RPMI7951 (cell line): ENCODE data around the gene MRM2. TPM values are rescaled to one million over a fixed set of nuclear protein-coding genes. Genes with fewer than 3 reads are reported as not detected.

Experiments
- DNase-seq: peaks from one replicate; pipeline ENCODE4 v3.0.0-alpha.2; 2012; ENCODE audit warnings: low read depth
- total RNA-seq: library from RNA; depleted of rRNA; stranded (reverse); fragments of >200 nt; shearing (Covaris generic); gene quantifications from 2 replicates; pipeline ENCODE4 v1.2.3, GENCODE V29; 2014

MRM2 gene
- total RNA-seq, 1 experiment from 2014 or later, result 36.8 TPM

DNA sequence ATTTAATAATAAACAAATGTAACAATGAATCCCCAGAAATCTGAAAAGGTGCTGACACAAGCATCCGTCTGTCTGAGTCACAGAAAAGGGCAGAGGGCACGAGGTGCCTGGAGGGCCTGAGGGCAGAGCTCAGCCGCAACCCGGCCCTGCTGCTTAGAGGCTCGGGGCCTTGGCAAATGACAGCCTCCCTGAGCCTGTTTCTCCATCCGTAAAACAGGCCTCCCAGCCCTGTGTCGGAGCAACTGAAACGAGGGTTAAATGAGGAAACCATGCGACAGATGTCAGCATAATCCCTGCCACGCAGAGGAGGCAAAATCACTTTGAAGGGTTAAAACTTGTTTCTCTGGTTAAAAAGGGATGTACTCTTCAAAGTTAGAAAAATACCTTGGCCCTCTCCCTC, 24.9 kb upstream of the MRM2 start:
- DNase-seq, result peak; percentile 86

DNA sequence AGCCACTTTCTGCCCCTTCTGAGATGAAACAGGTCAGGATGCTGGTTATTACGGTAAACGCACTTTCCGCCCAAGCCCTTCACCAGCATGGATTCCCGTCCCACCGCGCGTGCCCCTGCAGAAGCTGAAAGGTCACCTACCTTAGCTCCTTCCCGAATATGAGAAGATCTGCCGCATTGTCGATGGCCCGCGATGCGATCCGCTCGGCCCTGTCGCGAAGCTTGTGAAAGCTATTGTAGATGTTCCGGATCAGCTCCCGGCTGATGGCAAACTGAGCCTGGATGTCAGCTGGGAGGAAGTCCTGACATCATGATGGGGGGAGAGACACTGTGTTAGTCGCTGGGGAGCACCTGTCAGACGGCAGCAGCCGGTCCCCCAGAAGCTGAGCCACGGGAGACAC, 22.2 kb upstream of the MRM2 start:
- no peak for DNase-seq

GRCh38 chr7:2263176-2263575, 21.2 kb upstream of the MRM2 start:
- DNase-seq, result no peak

DNA sequence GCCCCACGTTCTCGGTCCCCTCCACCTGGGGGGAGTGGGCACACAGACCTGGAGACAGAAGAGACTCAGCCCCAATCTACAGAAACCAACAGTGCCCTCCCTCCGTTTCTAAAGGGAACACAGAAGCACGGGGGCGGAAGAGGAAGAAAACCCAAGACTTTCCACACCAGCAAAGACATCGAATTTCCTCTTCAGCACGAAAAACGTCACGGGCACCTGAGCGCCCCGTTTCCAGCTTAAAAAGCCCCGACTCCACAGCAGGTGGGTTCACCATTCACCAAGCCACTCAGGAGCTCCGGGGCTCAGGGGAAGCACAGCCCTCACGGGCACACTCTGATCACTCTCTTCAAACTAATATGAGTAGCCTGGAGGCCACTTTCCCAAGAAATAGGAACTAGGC, 19.6 kb upstream of the MRM2 start:
- no peak for DNase-seq

GRCh38 chr7:2260820-2261219, 18.8 kb upstream of the MRM2 start:
- peak; percentile 77 for DNase-seq

GRCh38 chr7:2259480-2259879, 17.5 kb upstream of the MRM2 start:
- DNase-seq, result no peak

- DNase-seq, result no peak
Measured at GRCh38 chr7:2258661-2259365, 16.8 kb upstream of the MRM2 start.

DNA sequence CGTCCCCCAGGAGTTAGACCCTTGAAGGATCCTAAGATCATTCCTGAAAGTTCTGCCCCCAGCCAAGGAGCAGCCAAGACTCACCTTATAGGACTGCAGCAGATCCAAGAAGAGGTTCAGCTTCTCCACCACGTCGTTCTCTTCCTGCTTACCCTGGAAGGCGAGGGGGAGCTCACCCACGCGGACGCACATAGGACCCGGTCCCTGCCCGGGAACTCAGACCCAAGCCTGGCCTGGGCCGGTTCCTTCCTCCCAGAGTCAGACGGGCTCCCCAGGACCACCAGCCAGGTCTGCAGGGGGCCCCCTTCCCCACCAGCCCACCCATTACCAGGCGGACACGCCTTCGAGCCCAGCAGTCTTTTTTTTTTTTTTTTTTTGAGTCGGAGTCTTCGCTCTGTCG, 15.6 kb upstream of the MRM2 start:
- no peak for DNase-seq

GRCh38 chr7:2257046-2257551, 15.1 kb upstream of the MRM2 start:
- no peak for DNase-seq

DNA sequence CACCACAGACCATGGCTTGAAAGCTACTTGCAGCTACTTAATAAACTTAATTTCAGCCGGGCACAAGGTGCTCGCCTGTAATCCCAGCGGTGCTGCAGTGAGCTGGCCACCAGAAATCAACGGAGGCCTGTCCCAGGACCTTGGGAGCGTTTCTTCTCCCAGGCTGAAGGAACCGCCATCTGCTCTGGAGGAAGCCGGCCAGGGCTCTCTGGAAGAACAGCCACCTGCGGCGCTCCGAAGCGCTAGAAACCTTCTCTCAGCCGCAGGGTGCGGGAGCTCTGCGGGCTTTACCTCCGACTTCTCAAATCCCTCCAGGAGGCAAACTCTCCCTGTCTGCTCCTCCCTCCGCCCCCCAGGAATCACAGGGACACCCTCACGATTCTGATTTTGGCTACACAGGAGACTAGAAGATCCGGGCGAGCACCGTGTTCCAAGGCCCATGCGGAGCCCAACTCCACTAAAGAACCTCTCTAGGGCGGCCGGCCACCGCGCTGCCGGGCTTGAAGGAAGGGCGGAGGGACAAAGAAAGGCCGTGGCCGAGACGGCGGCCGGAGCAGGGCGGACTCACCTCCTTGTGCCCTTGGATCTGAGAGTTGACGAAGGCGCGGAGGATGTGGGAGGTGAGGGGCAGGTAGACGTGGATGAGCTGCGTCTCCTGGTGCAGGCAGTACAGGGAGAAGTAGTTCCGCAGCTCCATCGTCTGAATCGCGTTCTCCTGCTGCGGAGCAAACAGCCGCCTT, 14.5 kb upstream of the MRM2 start:
- no peak for DNase-seq

DNA sequence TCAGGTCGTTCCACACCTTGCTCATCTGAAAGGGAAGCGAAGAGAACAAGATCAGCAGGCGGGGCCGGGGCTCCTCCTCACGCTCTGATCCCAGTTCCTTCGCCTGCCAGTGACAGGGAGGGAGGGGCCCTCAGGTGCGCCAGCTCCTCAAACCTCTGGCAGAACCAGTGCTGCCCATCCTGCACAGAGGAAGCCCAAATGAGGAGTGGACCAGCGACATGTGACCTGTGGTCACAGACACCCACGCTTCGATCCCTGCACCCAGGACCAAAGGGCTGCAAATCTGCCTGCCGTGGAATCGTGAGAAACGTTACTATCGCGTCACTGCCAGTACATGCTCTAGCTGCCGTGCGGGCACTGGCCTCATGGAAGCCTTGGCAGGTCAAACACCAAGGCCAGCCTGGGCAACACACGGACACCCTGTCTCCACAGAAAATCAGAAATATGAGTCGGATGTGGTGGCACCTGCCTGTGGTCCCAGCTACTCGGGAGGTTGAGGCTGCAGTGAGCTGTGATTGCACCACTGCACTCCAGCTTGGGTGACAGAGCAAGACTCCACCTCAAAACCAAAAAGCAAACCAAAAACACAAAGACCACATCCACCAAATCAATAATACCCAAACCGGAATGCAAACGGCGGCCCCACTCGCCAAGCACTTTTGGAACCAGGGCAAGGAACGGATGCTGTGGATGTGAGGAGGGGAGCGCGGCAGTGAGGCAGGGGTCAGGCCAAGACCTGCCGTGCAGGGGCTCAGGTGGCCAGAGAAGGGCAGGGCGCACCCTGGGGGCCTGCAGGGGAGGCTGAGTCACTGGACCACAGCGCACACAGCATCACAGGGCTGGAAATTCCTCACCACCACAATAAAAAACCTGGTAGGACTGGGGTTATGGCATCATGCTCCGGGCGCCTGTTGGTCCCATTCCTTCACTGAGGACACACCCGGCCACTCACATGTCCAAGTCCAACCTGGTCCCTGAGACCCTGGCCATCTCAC, 13.4 kb upstream of the MRM2 start:
- DNase-seq, result peak; percentile 87

DNA sequence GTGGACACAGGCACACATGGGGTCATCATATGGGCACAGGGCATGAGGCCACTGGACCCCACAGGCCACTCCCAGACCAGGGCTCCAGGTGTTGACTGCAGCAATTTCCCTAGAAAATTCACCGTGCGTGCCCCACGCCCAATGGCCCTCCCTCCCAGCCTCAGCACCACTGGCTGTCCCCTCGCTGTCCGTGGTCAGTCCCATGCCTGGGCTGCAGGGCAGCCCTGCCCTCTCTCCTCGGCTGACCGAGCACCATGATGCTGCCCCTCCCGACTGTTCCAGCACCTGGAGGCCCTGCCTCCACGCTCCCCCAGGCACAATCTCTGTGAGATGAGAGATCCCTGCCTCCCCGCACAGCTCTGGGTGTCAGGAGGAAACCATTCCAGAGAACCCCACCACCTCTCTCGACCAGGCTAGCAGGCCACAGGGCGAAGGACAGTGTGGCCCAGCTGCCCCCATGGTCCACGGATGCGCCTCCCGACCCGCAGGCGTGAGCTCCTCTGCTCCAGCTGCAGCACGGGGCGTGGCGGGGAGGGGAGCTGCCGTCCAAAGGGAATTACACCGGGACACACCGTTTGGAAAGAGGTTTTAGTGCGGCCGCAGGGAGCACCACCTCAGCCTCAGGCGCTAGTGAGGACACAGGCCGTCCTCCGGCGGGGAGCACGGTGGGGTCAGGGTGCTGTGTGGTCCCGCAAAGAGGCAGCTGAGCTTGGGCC, 12.6 kb upstream of the MRM2 start:
- no peak for DNase-seq

- DNase-seq, result no peak
Measured at GRCh38 chr7:2253525-2254244, 11.7 kb upstream of the MRM2 start.

GRCh38 chr7:2253021-2253420, 11.0 kb upstream of the MRM2 start:
- DNase-seq, result no peak

DNA sequence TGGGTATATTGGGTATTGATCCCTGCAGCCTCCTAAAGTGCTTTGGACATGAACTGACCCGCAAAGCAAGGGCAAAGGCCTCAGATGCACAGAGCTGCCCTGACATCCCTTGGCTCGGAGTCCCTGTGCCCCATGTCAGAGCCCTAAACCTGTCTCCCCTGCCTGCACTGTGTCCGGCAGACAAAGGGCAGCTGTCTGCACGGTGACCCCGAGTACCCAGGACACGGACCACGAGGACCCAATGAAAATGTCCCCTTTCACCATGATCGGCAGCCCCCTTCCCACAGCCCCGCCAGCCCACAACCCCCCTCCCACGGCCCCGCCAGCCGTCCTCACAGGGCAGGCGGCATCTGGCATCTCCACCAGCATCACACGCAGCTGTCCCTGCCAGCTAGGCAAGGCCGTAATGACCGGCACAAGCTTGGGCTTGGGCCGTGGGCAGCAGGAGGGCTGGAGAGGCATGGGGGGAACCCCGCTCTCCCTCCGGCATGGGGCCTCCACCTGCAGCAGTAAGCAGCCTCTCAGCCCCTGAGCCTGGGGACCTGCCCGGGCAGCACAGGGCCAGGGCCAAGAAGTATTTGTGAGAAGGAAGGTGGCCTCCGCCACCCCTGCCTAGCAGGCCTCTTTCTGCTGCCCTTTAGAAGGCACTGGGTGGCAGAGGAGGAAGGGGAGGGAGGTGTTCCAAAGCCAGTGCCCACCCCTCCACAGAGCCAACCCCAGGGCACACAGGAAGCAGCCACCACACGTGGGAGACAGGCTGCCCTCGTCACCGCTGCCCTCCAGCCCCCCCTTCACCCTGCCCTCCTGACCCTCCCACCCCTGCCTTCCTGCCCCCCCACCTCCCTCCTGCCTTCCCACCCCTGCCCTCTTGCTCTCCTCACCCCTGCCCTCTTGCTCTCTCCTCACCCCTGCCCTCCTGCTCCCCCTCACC, 10.1 kb upstream of the MRM2 start:
- DNase-seq, result no peak

GRCh38 chr7:2251381-2251780, 9.4 kb upstream of the MRM2 start:
- no peak for DNase-seq

GRCh38 chr7:2249744-2250323, 7.8 kb upstream of the MRM2 start:
- DNase-seq, result no peak

DNA sequence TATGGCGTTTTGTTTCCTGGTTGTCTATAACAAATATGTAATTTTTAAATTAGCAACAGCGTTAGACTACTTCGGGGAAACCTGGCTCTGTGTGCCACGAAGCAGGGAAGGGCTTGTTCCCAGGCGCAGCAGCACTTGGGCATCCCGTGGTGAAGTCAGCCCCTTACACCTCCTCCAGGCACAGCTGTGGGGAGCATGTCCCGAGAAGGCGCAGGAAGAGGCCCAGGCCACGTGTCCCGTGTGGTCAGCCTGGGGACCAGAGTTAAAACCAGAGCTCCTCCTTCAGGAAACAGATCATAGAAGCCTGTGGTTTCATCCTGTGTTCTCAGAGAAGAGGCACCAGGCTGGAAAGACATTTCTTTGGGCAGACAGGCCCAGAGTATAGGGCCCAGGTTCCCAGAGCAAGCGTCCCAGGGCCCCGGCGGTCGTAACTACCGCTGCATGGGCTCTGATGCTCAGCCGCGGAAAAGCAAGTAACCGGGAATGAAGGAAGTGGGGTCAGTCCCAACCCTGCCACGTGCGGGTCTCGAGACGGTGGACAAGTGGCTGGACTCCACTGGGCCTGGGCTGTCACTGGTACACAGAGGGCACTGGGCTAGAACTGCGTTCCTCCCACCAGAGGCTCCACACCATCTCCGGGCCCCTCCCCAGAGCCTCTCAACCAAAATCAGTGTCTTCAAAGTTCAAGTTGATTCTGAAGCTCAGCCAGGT, 7.1 kb upstream of the MRM2 start:
- peak; percentile 99 for DNase-seq
